ENCODE measurements around the gene SYCP1. TPM values are rescaled to one million over a fixed set of nuclear protein-coding genes. Genes with fewer than 3 reads are reported as not detected.

SYCP1 gene
- total RNA-seq, 2 donors from 2014 or later = not detected

- Histone ChIP-seq H3K27ac (no peak overlapping the region), H3K4me3 (no peak overlapping the region), H3K9me3 (no peaks in the 10 kb centered on the region), H3K36me3 (no peaks in the 10 kb centered on the region), H3K4me1 (ENCODE audit: control insufficient read depth in 1 of 2, low read depth in 2 of 2) (peaks cover 0 to 2% of the 10 kb centered on the region in 2 donors), H3K27me3 (replicated peaks; ENCODE audit: insufficient read depth) (no peaks in the 10 kb centered on the region)
- DNase-seq (ENCODE audit: low spot score) = no peak
- ATAC-seq (ENCODE audit: insufficient number of reproducible peaks, low FRiP score, low read depth) = no peak
- no peak for TF ChIP-seq CTCF (IDR thresholded peaks at IDR 0.05)
Observed at GRCh38 chr1:115031595-115031994, 176.9 kb downstream of the SYCP1 start.

- Histone ChIP-seq H3K9me3 (no peaks in the 10 kb centered on the region), H3K4me3 (no peak overlapping the region), H3K4me1 (ENCODE audit: control insufficient read depth in 1 of 2, low read depth in 2 of 2) (peaks cover 0 to 10% of the 10 kb centered on the region in 2 donors), H3K36me3 (no peaks in the 10 kb centered on the region), H3K27me3 (replicated peaks; ENCODE audit: insufficient read depth) (no peaks in the 10 kb centered on the region), H3K27ac (no peak overlapping the region)
- no peak for TF ChIP-seq CTCF (IDR thresholded peaks at IDR 0.05)
- DNase-seq (ENCODE audit: low spot score) (no peak), ATAC-seq (ENCODE audit: insufficient number of reproducible peaks, low FRiP score, low read depth) (no peak)
Observed at GRCh38 chr1:115035652-115036051, 181.0 kb downstream of the SYCP1 start.

- peaks cover 0 to 10% of the 10 kb centered on the region in 2 donors for H3K4me1 ChIP-seq (ENCODE audit: control insufficient read depth in 1 of 2, low read depth in 2 of 2)
- H3K27me3 ChIP-seq (replicated peaks; ENCODE audit: insufficient read depth) = no peaks in the 10 kb centered on the region
- TF ChIP-seq CTCF (IDR thresholded peaks at IDR 0.05) = no peak
- H3K27ac ChIP-seq = no peak overlapping the region
- no peaks in the 10 kb centered on the region for H3K36me3 ChIP-seq
- no peak overlapping the region for H3K4me3 ChIP-seq
- DNase-seq (ENCODE audit: low spot score) (no peak), ATAC-seq (ENCODE audit: insufficient number of reproducible peaks, low FRiP score, low read depth) (no peak)
- no peaks in the 10 kb centered on the region for H3K9me3 ChIP-seq
Observed at GRCh38 chr1:115036814-115037507, 182.3 kb downstream of the SYCP1 start.

GRCh38 chr1:115040501-115040900, 185.8 kb downstream of the SYCP1 start:
- no peak overlapping the region for H3K4me3 ChIP-seq
- peaks cover 7% of the 10 kb centered on the region for H3K36me3 ChIP-seq
- DNase-seq (ENCODE audit: low spot score) = no peak
- H3K27me3 ChIP-seq (replicated peaks; ENCODE audit: insufficient read depth) = no peaks in the 10 kb centered on the region
- no peak overlapping the region for H3K27ac ChIP-seq
- no peak for ATAC-seq (ENCODE audit: insufficient number of reproducible peaks, low FRiP score, low read depth)
- H3K9me3 ChIP-seq = no peaks in the 10 kb centered on the region
- peaks cover 0 to 10% of the 10 kb centered on the region in 2 donors for H3K4me1 ChIP-seq (ENCODE audit: control insufficient read depth in 1 of 2, low read depth in 2 of 2)
- TF ChIP-seq CTCF (IDR thresholded peaks at IDR 0.05) = no peak

- Histone ChIP-seq H3K27me3 (replicated peaks; ENCODE audit: insufficient read depth) (no peaks in the 10 kb centered on the region), H3K27ac (no peak overlapping the region), H3K4me1 (ENCODE audit: control insufficient read depth in 1 of 2, low read depth in 2 of 2) (peaks cover 0 to 8% of the 10 kb centered on the region in 2 donors), H3K9me3 (no peaks in the 10 kb centered on the region), H3K4me3 (no peak overlapping the region), H3K36me3 (peaks cover 9% of the 10 kb centered on the region)
- DNase-seq (ENCODE audit: low spot score) (no peak), ATAC-seq (ENCODE audit: insufficient number of reproducible peaks, low FRiP score, low read depth) (no peak)
- no peak for TF ChIP-seq CTCF (IDR thresholded peaks at IDR 0.05)
Observed at GRCh38 chr1:115041654-115042053, 187.0 kb downstream of the SYCP1 start.

Other genes with a start within 250 kb of the SYCP1 start
- 1 to 10 TPM; 2.0 to 6.0 TPM for gene DENND2C, start 184.8 kb upstream of the SYCP1 start, total RNA-seq
- under 1 TPM in 1 of 2 donors, not detected in 1; 0.41 TPM for gene AMPD1, start 159.3 kb upstream of the SYCP1 start, total RNA-seq
- 10 to 100 TPM; 11.4 to 24.8 TPM for gene NRAS, start 138.1 kb upstream of the SYCP1 start, total RNA-seq
- gene CSDE1, start 96.9 kb upstream of the SYCP1 start, total RNA-seq = 1,000 to 10,000 TPM in 1 of 2 donors, 100 to 1,000 TPM in 1; 560 to 1,490 TPM
- 10 to 100 TPM; 26.0 to 43.2 TPM for gene SIKE1, start 74.2 kb upstream of the SYCP1 start, total RNA-seq
- gene TSHB, start 175.0 kb downstream of the SYCP1 start, total RNA-seq = not detected
- gene TSPAN2, start 234.6 kb downstream of the SYCP1 start, total RNA-seq = 10 to 100 TPM; 26.2 to 34.3 TPM